ENCODE measurements around the gene ITPR3.

DNA sequence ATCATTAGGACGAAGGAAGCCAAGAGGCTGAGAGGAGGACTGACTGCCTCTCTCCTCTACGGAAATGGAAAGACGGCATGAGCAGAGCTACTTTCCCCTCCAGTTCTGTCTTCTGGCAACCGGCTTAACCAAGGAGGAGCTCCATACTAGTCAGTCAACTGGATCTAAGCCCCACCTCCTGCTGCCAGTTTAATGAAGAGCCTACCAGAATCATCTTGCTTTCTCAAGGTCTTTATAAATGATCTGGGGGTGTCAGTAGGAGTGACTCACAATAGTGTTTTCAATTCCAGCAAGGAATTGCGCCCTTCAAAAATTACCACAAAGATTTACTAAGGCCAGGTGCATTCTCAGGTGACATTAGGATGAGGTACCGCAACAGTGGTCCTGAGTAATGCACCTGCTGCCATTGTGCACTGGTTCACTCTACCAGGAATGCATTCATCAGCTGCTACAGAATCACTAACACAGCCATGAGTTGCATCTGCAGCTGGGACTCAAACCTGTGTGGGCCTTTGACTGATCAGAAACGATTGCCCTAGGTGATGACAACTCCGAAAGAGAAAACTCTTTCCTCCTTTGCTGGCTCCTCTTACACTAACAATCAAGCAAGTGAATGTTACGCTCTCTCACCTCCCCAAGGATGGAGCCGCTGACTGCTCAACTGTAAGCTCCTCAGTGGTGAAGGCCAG, 87.5 kb downstream of the ITPR3 start:
- TF ChIP-seq EP300 (IDR thresholded peaks at IDR 0.05), result no peak
- no peak for TF ChIP-seq POLR2A (IDR thresholded peaks at IDR 0.05)
